Epithelial cell of proximal tubule (primary cell): ENCODE data around the gene RIPK4. TPM values are rescaled to one million over a fixed set of nuclear protein-coding genes. Genes with fewer than 3 reads are reported as not detected.
A peak's percentile ranks its signal among the peaks of the same experiment; 100 is the strongest.
"Not testable (repeated sequence)": the region's sequence is repeated elsewhere in the genome, so short reads cannot be mapped to it uniquely, and the experiment has no call there.

Source experiments
- DNase-seq: peaks from one replicate; pipeline ENCODE4 v3.0.0-alpha.2; 2011; ENCODE audit warnings: low read depth
- H3K4me3 ChIP-seq: 2 replicates; pipeline ENCODE4 v1.5.1; 2011; ENCODE audit warnings: low read depth, mild to moderate bottlenecking, low read length
- CTCF ChIP-seq: conservative IDR thresholded peaks from 2 replicates; pipeline ENCODE4 v1.5.1; 2012; ENCODE audit warnings: low read depth, mild to moderate bottlenecking, low read length
- total RNA-seq: library from RNA; depleted of rRNA; stranded (reverse); fragments of >200 nt; gene quantifications from 2 replicates; pipeline ENCODE4 v1.2.3, GENCODE V29; 2015

The RIPK4 gene
- total RNA-seq, 1 donor from 2014 or later, result 20.2 TPM

- no peak overlapping the region for H3K4me3 ChIP-seq
- no peak for DNase-seq
- TF ChIP-seq CTCF, result no peak
These were observed 47.2 kb downstream of the RIPK4 start for GRCh38 chr21:41719691-41720090.

GRCh38 chr21:41717573-41718330 is 49.1 kb downstream of the RIPK4 start:
- DNase-seq, result no peak
- no peak overlapping the region for H3K4me3 ChIP-seq
- no peak for TF ChIP-seq CTCF

- H3K4me3 ChIP-seq, result no peak overlapping the region
- TF ChIP-seq CTCF, result no peak
- DNase-seq, result no peak
These were observed 50.1 kb downstream of the RIPK4 start for GRCh38 chr21:41716751-41717150.

- H3K4me3 ChIP-seq, result no peak overlapping the region
- no peak for TF ChIP-seq CTCF
- DNase-seq, result peak; percentile 23
These were observed 51.1 kb downstream of the RIPK4 start for GRCh38 chr21:41715649-41716281.

- H3K4me3 ChIP-seq, DNase-seq: not testable (repeated sequence)
These were observed 52.5 kb downstream of the RIPK4 start for GRCh38 chr21:41714299-41714865.

- no peak overlapping the region for H3K4me3 ChIP-seq
- no peak for DNase-seq
- no peak for TF ChIP-seq CTCF
These were observed 53.2 kb downstream of the RIPK4 start for GRCh38 chr21:41713495-41714281.

- no peak overlapping the region for H3K4me3 ChIP-seq
- no peak for TF ChIP-seq CTCF
- DNase-seq, result no peak
These were observed 54.1 kb downstream of the RIPK4 start for GRCh38 chr21:41712730-41713129.
